K562 (cell line): ENCODE data around the gene CCDC28B. TPM values are rescaled to one million over a fixed set of nuclear protein-coding genes. Genes with fewer than 3 reads are reported as not detected.

ENCODE experiments used
- CAMTA2 ChIP-seq: fragments of 250-450 bp; sonication (Bioruptor Pico); conservative IDR thresholded peaks from 2 replicates; pipeline ENCODE4 v1.5.1; 2022
- CBX1 ChIP-seq: sonication (generic); IDR thresholded peaks from 2 replicates; pipeline ENCODE4 v1.6.1; 2016; ENCODE audit warnings: antibody characterized with exemption, low read depth, mild to moderate bottlenecking
- DNMT1 ChIP-seq: fragments of 450-650 bp; IDR thresholded peaks from 2 replicates; pipeline ENCODE4 v1.6.1; 2016; ENCODE audit warnings: antibody characterized with exemption, mild to moderate bottlenecking
- ERF ChIP-seq: fragments of 450-650 bp; formaldehyde crosslinking; IDR thresholded peaks from 2 replicates; pipeline ENCODE4 v1.4.0; 2020; ENCODE audit warnings: mild to moderate bottlenecking, mixed read lengths
- ETV5 ChIP-seq: sonication (generic); formaldehyde crosslinking; IDR thresholded peaks from 2 replicates; pipeline ENCODE4 v1.4.0; 2020; ENCODE audit warnings: low read depth, mild to moderate bottlenecking, missing genetic modification reagents
- FOXK1 ChIP-seq: sonication (generic); formaldehyde crosslinking; IDR thresholded peaks from 2 replicates; pipeline ENCODE4 v1.8.0; 2022; ENCODE audit warnings: missing genetic modification reagents, mild to moderate bottlenecking, borderline replicate concordance
- HSF4 ChIP-seq: fragments of 250-450 bp; sonication (Bioruptor Pico); IDR thresholded peaks from 2 replicates; pipeline ENCODE4 v2.1.2; 2022; ENCODE audit warnings: mild to moderate bottlenecking, moderate library complexity, borderline replicate concordance
- KDM2B ChIP-seq: fragments of 250-450 bp; sonication (Bioruptor Pico); IDR thresholded peaks from 2 replicates; pipeline ENCODE4 v1.8.0; 2021; ENCODE audit warnings: mild to moderate bottlenecking, moderate library complexity
- NFE2L1 ChIP-seq: fragments of 450-650 bp; IDR thresholded peaks from 2 replicates; pipeline ENCODE4 v1.6.1; 2016; ENCODE audit warnings: missing genetic modification characterization, low read depth, mild to moderate bottlenecking, missing compliant biosample characterization, moderate library complexity, borderline replicate concordance
- NFIX ChIP-seq: fragments of 250-450 bp; sonication (Bioruptor Pico); IDR thresholded peaks from 2 replicates; pipeline ENCODE4 v1.4.0; 2020; ENCODE audit warnings: low read depth, mild to moderate bottlenecking, moderate library complexity
- NFRKB ChIP-seq: fragments of 450-650 bp; IDR thresholded peaks from 2 replicates; pipeline ENCODE4 v1.6.1; 2016; ENCODE audit warnings: low read depth
- NR4A1 ChIP-seq, 2 experiments: fragments of 250-450 bp in 1 of 2; fragments of 450-650 bp in 1 of 2; sonication (Bioruptor Pico) in 1 of 2; IDR thresholded peaks; 2 replicates each; pipeline versions ENCODE4 v1.4.0 to v1.6.1; 2016 to 2020; ENCODE audit warnings: mild to moderate bottlenecking in 2 of 2, missing compliant biosample characterization in 1 of 2, missing genetic modification characterization in 1 of 2, moderate library complexity in 1 of 2
- SMAD4 ChIP-seq: fragments of 250-450 bp; sonication (Bioruptor Pico); conservative IDR thresholded peaks from 2 replicates; pipeline ENCODE4 v1.8.0; 2021; ENCODE audit warnings: inconsistent platforms, mild to moderate bottlenecking, moderate library complexity
- SP1 ChIP-seq: sonication (generic); formaldehyde crosslinking; IDR thresholded peaks from 2 replicates; pipeline ENCODE4 v1.8.1; 2022; ENCODE audit warnings: mild to moderate bottlenecking, missing genetic modification reagents
- SRSF7 ChIP-seq: fragments of 200-400 bp; formaldehyde crosslinking; optimal IDR thresholded peaks from 2 replicates; pipeline ENCODE3; 2017; ENCODE audit warnings: mild to moderate bottlenecking, low read depth, low read length
- STAT5B ChIP-seq: fragments of 250-450 bp; sonication (Bioruptor Pico); IDR thresholded peaks from 2 replicates; pipeline ENCODE4 v1.8.0; 2021; ENCODE audit warnings: mild to moderate bottlenecking, inconsistent platforms
- TAF7 ChIP-seq: fragments of 450-650 bp; IDR thresholded peaks from 2 replicates; pipeline ENCODE4 v1.6.1; 2016; ENCODE audit warnings: missing genetic modification characterization, missing compliant biosample characterization
- ZNF253 ChIP-seq: fragments of 250-450 bp; sonication (Bioruptor Pico); conservative IDR thresholded peaks from 2 replicates; pipeline ENCODE4 v1.6.1; 2021; ENCODE audit warnings: mild to moderate bottlenecking
- ZNF282 ChIP-seq: sonication (generic); formaldehyde crosslinking; IDR thresholded peaks from 2 replicates; pipeline ENCODE4 v1.8.1; 2023; ENCODE audit warnings: missing genetic modification reagents
- ZNF347 ChIP-seq: fragments of 450-650 bp; formaldehyde crosslinking; IDR thresholded peaks from 2 replicates; pipeline ENCODE4 v1.4.0; 2020; ENCODE audit warnings: low read depth, mild to moderate bottlenecking, moderate library complexity
- polyA plus RNA-seq, 8 experiments: library from polyadenylated mRNA; depleted of rRNA in 4 of 8; stranded (reverse) in 5 of 8; unstranded in 3 of 8; fragments of >200 nt; fragmentation: Nextera tagmentation in 2 of 8; fragmentation: Illumina TruSeq in 1 of 8; extraction: Ambion mirVana in 2 of 8; extraction: Trizol in 1 of 8; gene quantifications; 2 replicates each; pipeline versions ENCODE4 v1.2.1 to v1.2.3, GENCODE V29; 2011 to 2014; ENCODE audit warnings: inconsistent platforms in 1 of 8, missing spikeins in 1 of 8
- total RNA-seq, 7 experiments: library from RNA; depleted of rRNA in 6 of 7; stranded (reverse); fragments of >200 nt in 6 of 7; fragmentation: Illumina TruSeq in 2 of 7; extraction: Trizol in 2 of 7; gene quantifications; 2 replicates each; pipeline versions ENCODE4 v1.2.1 to v1.2.3, GENCODE V29; 2011 to 2021; ENCODE audit warnings: low replicate concordance in 1 of 7
- TF ChIP-seq, protein P1 (sequence below): fragments of 450-650 bp; formaldehyde crosslinking; conservative IDR thresholded peaks from 2 replicates; pipeline ENCODE4 v1.4.0; 2022; ENCODE audit warnings: mild to moderate bottlenecking, missing genetic modification characterization
- TF ChIP-seq, protein P2 (sequence below): sonication (generic); formaldehyde crosslinking; IDR thresholded peaks from 2 replicates; pipeline ENCODE4 v1.8.0; 2022; ENCODE audit warnings: missing genetic modification reagents, mild to moderate bottlenecking, moderate library complexity, borderline replicate concordance
- TF ChIP-seq, protein P3 (sequence below): fragments of 250-450 bp; sonication (Bioruptor Pico); IDR thresholded peaks from 2 replicates; pipeline ENCODE4 v1.5.0; 2021
- TF ChIP-seq, protein P4 (sequence below): fragments of 450-650 bp; IDR thresholded peaks from one replicate; pipeline ENCODE4 v1.6.1; 2018; ENCODE audit warnings: mild to moderate bottlenecking, moderate library complexity; ENCODE audit not compliant: partially characterized antibody

Gene CCDC28B
- total and polyA plus RNA-seq, 9 of the 15 experiments (the other 6 are each of a cell fraction or from before 2014, with no cell fraction given): 5.7 to 54.5 (median 31.7) TPM

DNA sequence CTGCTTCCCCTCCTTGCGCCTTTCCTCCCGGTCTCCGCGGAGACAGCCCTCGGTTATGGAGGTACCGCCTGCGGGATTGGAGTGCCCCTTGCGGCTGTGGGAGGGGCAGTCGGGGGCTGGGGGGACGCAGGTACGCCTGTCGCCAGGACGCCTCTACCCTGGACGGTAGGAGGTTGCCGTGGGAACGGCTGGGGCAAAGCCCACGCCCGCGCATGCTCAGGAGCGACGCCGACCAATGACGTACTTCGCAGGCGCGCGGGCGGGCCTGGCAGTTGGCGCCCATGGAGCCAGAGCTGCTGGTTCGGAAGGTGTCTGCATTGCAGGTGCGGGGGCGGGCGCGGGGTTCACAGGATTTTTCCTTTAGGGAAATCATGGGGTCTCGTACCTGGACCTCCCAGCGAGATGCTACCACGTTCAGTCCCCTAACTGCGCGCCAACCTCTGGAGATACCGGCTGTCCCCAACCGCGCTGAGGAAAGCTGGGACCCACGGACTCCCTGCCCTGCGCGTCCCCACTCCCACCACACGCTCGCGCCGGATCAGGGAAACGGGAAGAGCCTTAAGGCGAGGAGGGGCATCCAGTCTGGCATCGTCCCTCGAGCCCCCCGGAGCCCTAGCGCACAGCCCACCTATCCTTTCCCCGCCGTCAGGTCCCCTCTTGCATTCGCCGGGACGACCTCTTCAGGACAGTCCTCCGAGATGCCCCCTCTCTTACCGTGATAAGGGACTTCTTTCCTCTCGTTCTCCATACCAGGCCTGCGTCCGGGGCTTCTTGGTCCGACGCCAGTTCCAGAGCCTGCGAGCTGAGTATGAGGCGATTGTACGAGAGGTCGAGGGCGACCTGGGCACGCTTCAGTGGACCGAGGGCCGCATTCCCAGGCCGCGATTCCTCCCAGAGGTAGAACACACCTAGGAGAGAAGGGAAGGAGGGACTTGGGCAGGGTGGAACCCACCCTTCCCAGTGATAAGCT lies 5.3 kb downstream of the CCDC28B start, which contains the start of gene IQCC (continued):
- no peak for TF ChIP-seq CAMTA2
- TF ChIP-seq SRSF7: no peak
- TF ChIP-seq NFE2L1 (tag): no peak
- peak; percentile 82 for TF ChIP-seq CBX1
- TF ChIP-seq ETV5 (CRISPR knock-in tag): no peak
- peak; percentile 57; the same call in 1 of the 2 replicates for TF ChIP-seq NFRKB
- no peak; the same call in 1 of the 2 replicates for TF ChIP-seq SP1 (CRISPR knock-in tag)
- TF ChIP-seq, protein P1, sequence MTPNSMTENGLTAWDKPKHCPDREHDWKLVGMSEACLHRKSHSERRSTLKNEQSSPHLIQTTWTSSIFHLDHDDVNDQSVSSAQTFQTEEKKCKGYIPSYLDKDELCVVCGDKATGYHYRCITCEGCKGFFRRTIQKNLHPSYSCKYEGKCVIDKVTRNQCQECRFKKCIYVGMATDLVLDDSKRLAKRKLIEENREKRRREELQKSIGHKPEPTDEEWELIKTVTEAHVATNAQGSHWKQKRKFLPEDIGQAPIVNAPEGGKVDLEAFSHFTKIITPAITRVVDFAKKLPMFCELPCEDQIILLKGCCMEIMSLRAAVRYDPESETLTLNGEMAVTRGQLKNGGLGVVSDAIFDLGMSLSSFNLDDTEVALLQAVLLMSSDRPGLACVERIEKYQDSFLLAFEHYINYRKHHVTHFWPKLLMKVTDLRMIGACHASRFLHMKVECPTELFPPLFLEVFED (CRISPR knock-in tag): no peak
- TF ChIP-seq ZNF253 (CRISPR knock-in tag): no peak
- TF ChIP-seq KDM2B (CRISPR knock-in tag): no peak
- no peak for TF ChIP-seq ZNF347 (CRISPR knock-in tag)
- TF ChIP-seq, protein P2, sequence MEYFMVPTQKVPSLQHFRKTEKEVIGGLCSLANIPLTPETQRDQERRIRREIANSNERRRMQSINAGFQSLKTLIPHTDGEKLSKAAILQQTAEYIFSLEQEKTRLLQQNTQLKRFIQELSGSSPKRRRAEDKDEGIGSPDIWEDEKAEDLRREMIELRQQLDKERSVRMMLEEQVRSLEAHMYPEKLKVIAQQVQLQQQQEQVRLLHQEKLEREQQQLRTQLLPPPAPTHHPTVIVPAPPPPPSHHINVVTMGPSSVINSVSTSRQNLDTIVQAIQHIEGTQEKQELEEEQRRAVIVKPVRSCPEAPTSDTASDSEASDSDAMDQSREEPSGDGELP: peak; percentile 18; the same call in 1 of the 2 replicates
- TF ChIP-seq, protein P3, sequence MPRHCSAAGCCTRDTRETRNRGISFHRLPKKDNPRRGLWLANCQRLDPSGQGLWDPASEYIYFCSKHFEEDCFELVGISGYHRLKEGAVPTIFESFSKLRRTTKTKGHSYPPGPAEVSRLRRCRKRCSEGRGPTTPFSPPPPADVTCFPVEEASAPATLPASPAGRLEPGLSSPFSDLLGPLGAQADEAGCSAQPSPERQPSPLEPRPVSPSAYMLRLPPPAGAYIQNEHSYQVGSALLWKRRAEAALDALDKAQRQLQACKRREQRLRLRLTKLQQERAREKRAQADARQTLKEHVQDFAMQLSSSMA (CRISPR knock-in tag): 0 out of 2 replicates have a peak, but pooled peaks have one; percentile 35
- TF ChIP-seq STAT5B (CRISPR knock-in tag): no peak
- no peak for TF ChIP-seq NFIX
- no peak for TF ChIP-seq HSF4 (CRISPR knock-in tag)
- TF ChIP-seq TAF7 (tag): no peak
- 0 out of 2 replicates have a peak, but pooled peaks have one; percentile 79 for TF ChIP-seq ZNF282 (CRISPR knock-in tag)
- no peak for TF ChIP-seq SMAD4
- TF ChIP-seq, protein P4, sequence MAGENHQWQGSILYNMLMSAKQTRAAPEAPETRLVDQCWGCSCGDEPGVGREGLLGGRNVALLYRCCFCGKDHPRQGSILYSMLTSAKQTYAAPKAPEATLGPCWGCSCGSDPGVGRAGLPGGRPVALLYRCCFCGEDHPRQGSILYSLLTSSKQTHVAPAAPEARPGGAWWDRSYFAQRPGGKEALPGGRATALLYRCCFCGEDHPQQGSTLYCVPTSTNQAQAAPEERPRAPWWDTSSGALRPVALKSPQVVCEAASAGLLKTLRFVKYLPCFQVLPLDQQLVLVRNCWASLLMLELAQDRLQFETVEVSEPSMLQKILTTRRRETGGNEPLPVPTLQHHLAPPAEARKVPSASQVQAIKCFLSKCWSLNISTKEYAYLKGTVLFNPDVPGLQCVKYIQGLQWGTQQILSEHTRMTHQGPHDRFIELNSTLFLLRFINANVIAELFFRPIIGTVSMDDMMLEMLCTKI: no peak
- TF ChIP-seq DNMT1: no peak
- no peak; the same call in 1 of the 2 replicates for TF ChIP-seq ERF (CRISPR knock-in tag)
- TF ChIP-seq FOXK1: peak; percentile 89; the same call in 1 of the 2 replicates
- TF ChIP-seq NR4A1 (CRISPR knock-in tag; IDR thresholded peaks at IDR 0.05): no peak; the same call in 1 of the 2 replicates
- no peak for TF ChIP-seq NR4A1 (tag; IDR thresholded peaks at IDR 0.05)
